Nephron progenitor cell (in vitro differentiated cells): ENCODE results near the gene PARVG.

ENCODE experiments used
- DNase-seq: peaks from one replicate; pipeline ENCODE4 v3.0.0; 2021
- H3K27ac Mint-ChIP-seq: 2 replicates; pipeline ENCODE4 v1.8.0; 2021; ENCODE audit warnings: mild to moderate bottlenecking, moderate library complexity, mixed read lengths
- H3K27me3 Mint-ChIP-seq: 2 replicates; pipeline ENCODE4 v1.8.0; 2021; ENCODE audit warnings: mild to moderate bottlenecking, low read depth, mixed read lengths; ENCODE audit not compliant: poor library complexity
- H3K36me3 Mint-ChIP-seq: 2 replicates; pipeline ENCODE4 v1.8.0; 2021; ENCODE audit warnings: low read depth, mixed read lengths
- H3K4me1 Mint-ChIP-seq: 2 replicates; pipeline ENCODE4 v1.8.0; 2021; ENCODE audit warnings: mixed read lengths
- H3K4me3 Mint-ChIP-seq: 2 replicates; pipeline ENCODE4 v1.8.0; 2021; ENCODE audit warnings: mild to moderate bottlenecking, moderate library complexity, mixed read lengths
- H3K9me3 Mint-ChIP-seq: 2 replicates; pipeline ENCODE4 v1.8.0; 2021; ENCODE audit warnings: mild to moderate bottlenecking, moderate library complexity, mixed read lengths
- CTCF ChIP-seq: fragments of 200-600 bp; sonication (generic); IDR thresholded peaks from 2 replicates; pipeline ENCODE4 v1.5.0; 2021; ENCODE audit warnings: antibody characterized with exemption

The PARVG gene

DNA sequence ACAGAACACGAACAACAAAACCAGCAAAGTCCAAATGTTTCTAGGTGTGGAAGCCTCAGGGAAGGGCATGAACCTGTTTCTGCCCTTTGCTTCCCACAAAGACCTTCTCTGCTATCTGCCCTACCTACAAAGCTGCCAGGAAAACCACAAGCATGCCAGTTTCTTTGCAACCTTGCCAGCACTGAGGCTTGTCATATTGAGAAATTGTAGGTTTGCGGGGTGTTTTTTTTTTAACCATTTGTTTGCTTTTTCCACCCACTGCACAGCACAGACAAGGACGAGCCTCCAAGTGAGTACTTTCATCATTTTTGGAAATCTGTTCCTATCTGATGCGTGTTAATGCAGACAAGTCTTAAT is 12.8 kb downstream of the PARVG start:
- no peak overlapping the region for H3K27ac Mint-ChIP-seq
- peaks cover 3% of the 10 kb centered on the region for H3K4me1 Mint-ChIP-seq
- no peak for TF ChIP-seq CTCF
- no peaks in the 10 kb centered on the region for H3K9me3 Mint-ChIP-seq
- no peak overlapping the region for H3K4me3 Mint-ChIP-seq
- peaks cover 26% of the 10 kb centered on the region for H3K27me3 Mint-ChIP-seq
- DNase-seq: no peak
- H3K36me3 Mint-ChIP-seq: no peaks in the 10 kb centered on the region

DNA sequence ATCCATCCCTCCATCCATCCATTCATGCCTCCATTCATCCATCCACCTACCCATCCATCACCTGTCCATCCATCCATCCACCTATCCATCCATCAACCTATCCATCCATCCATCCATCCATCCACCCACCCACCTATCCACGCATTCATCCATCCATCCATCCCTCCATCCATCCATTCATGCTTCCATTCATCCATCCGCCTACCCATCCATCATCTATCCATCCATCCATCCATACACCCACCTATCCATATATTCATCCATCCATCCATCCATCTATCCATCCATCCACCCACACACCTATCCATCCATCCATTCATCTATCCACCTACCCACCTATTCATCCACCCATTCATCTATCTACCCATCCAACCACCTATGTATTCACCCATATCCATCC is 13.8 kb downstream of the PARVG start:
- TF ChIP-seq CTCF: no peak
- Mint-ChIP-seq H3K4me3 (no peak overlapping the region), H3K27ac (no peak overlapping the region), H3K27me3 (peaks cover 26% of the 10 kb centered on the region), H3K4me1 (peaks cover 3% of the 10 kb centered on the region), H3K9me3 (no peaks in the 10 kb centered on the region), H3K36me3 (no peaks in the 10 kb centered on the region)
- no peak for DNase-seq

DNA sequence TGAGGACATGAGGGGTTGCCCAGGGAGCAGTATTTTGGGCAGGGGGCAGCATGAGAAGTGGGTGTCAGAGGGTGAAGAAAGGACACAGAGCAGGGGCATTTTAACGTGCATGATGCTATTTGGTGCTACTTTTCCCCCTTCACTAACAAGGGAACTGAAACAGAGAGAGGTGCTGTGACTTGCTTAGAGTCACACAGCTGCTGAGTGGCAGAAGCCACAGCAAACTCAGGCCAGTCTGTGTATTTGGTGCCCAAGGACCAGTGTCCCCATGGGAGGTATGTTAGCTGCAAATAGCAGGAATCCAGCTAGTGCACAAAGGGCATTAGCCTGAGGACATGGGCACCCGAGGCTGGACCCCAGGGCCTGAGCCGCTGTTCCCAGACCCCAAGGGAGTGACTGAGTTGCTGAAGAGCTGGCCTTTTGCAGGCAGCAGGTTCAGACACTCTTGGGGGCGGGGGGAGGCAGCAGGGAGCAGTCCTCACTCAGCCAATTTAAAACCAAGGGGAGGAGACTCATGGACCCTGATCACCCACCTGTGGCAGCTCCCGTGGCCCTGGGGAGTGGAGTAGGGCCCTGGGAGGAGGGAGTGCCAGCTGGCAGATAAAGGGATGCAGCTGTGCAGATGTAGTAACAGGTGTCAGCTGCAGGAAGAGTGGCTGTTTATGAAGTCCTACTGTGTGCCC is 14.6 kb downstream of the PARVG start:
- Mint-ChIP-seq H3K9me3 (no peaks in the 10 kb centered on the region), H3K27ac (no peak overlapping the region), H3K27me3 (peaks cover 26% of the 10 kb centered on the region), H3K4me3 (no peak overlapping the region), H3K4me1 (peaks cover 3% of the 10 kb centered on the region), H3K36me3 (no peaks in the 10 kb centered on the region)
- TF ChIP-seq CTCF: no peak
- DNase-seq: no peak

DNA sequence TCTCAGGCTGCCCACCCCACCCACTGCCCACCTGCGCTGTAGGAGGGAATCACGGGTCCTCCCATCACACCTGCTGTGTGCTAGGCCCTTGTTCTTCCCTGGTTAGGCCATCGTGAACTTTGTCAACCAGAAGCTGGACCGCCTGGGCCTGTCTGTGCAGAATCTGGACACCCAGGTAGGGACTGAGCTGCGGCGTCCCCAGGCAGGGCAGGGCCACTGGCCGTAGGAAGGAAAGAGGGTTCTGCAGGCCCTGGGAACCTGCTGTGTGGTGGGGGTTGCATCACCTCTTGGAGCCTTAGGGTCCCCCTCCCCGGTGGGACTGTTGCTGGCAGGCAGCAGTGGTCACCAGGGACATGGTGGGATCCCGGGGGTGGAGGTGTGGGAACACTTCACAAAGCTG is 15.5 kb downstream of the PARVG start:
- H3K9me3 Mint-ChIP-seq: no peaks in the 10 kb centered on the region
- no peak for TF ChIP-seq CTCF
- H3K27ac Mint-ChIP-seq: no peak overlapping the region
- no peaks in the 10 kb centered on the region for H3K36me3 Mint-ChIP-seq
- no peak for DNase-seq
- no peak overlapping the region for H3K4me3 Mint-ChIP-seq
- H3K27me3 Mint-ChIP-seq: peaks cover 26% of the 10 kb centered on the region
- H3K4me1 Mint-ChIP-seq: peaks cover 3% of the 10 kb centered on the region

DNA sequence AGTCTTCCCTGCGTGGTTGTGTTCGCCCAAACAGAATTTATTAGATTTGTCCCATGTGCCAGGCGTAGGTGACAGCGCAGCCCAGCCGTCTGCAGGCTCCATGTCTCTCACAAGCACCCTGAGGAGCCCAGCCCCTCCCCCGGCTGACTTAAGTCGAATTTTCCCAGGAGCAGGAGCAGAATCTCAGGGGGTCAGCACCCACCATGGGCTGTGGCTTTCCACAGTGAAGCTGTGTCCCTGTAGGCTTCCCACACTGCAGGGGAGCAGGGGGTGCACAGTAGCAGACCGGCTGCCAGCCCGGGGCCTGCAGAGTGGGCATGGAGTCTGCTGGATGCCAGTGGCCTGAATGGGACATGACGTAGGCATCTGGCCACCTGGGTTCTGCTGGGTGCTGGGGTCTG is 16.0 kb downstream of the PARVG start:
- Mint-ChIP-seq H3K36me3 (no peaks in the 10 kb centered on the region), H3K27ac (no peak overlapping the region), H3K9me3 (no peaks in the 10 kb centered on the region), H3K27me3 (peaks cover 26% of the 10 kb centered on the region), H3K4me1 (peaks cover 4% of the 10 kb centered on the region), H3K4me3 (no peak overlapping the region)
- no peak for TF ChIP-seq CTCF
- DNase-seq: no peak

- Mint-ChIP-seq H3K4me1 (peaks cover 9% of the 10 kb centered on the region), H3K36me3 (no peaks in the 10 kb centered on the region), H3K27me3 (peaks cover 26% of the 10 kb centered on the region), H3K27ac (no peak overlapping the region), H3K4me3 (no peak overlapping the region), H3K9me3 (no peaks in the 10 kb centered on the region)
- no peak for DNase-seq
- TF ChIP-seq CTCF: no peak
Measured at GRCh38 chr22:44197271-44197670, 16.5 kb downstream of the PARVG start.
